HK-2 (cell line): ENCODE data around the gene TTLL9.
"Not testable (repeated sequence)": the region's sequence is repeated elsewhere in the genome, so short reads cannot be mapped to it uniquely, and the experiment has no call there.

Source experiments
- DNase-seq: peaks from one replicate; pipeline ENCODE4 v3.0.0-alpha.2; 2018; ENCODE audit not compliant: unreplicated experiment

Gene TTLL9

GRCh38 chr20:31869942-31870725 lies at the start of gene TTLL9, which contains the start of gene DUSP15:
Gene TTLL9, plus strand, starts transcription at chr20:31870634. Its CDS starts 493 bp downstream, at chr20:31871127.
Gene DUSP15, minus strand, starts transcription at chr20:31870527. Its CDS starts 190 bp downstream, at chr20:31870337.
- DNase-seq: peak; percentile 44

- DNase-seq: no peak
Observed at GRCh38 chr20:31821427-31821826, 49.0 kb upstream of the TTLL9 start.

- DNase-seq: peak; percentile 92
Observed at GRCh38 chr20:31822421-31823330, 47.8 kb upstream of the TTLL9 start.

DNA sequence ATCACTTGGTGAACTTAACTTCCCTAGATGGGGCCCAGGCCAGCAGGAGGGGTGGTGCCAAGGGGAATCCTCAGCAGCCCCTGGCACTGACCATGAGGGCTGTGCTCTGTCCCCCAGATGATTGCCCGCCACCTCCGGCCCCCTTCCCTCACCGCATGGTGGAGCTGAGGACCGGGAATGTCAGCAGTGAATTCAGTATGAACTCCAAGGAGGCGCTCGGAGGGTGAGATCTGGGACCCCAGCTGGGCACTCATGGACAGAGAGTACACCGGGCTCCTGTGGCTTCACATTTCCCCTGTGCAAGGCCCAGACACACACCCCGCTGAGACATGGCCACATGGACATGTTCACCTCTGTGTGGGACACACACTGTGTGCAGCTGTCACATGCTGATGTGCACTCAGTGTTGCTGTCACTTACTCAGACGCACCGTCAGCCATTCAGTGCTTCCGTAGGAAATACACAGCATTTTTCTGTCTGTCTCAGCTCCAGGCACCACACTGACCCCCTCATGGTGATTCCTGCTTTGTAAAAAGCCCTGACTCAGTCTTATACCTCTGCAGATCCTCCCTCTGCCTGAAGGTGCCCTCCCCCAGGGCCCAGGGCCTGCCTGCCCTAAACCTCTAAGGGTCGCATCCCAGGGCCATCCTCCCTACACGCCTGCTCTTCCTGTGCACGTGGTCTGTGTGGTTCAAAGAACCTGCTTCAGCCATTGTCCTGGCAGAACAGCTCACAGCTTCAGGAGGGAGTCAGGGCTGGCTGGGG lies 46.9 kb upstream of the TTLL9 start:
- peak; percentile 48 for DNase-seq

DNA sequence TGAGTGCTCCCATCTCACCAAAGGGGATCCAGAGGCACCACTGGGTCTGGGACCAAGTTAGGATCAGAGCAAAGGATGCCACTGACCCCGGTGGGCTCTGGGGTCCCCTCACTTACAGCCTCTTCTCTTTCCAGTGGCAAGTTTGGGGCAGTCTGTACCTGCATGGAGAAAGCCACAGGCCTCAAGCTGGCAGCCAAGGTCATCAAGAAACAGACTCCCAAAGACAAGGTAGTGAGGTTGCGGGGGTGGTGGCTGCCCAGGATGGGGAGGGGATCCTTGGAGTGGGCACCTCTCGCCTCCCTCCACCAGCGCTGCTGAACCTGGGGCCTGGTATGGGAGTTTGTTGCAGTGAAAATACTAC lies 46.3 kb upstream of the TTLL9 start:
- DNase-seq: no peak

DNA sequence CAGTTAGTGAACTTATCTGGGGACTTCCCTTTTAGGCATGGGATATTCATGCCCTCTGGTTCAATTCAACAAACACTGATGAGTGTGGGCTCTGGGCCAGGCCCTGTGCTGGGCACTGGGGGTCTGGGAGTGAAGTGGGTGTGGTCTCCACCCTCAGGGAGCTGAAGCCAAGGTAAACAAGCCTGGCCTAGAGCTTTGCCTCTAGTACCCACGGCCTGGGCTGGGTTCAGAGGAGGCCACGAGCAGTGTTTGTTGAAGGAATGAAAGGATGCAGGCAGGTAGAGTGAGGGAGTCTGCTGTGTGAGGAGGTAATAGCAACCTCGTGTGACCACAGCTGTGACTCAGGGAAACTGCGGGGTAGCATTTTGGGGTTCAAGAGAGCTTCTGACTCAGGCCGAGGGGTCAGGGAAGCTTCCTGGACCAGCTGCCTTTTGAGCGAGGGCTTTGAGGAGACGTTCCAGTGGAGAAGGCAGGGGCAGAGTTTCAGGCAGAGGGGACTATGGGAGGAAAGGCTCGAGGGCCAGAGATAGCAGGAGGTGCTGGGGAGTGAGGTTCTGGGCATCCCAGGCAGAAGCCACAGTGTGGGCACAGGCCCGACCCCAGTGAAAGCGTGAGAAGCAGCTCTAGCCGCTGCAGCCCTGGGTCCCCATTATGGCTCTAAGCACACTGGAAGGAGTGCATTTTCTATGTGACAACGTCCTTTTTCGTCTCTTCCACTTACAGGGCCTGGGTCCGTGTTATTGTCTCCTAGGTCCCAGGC lies 45.7 kb upstream of the TTLL9 start:
- no peak for DNase-seq

DNA sequence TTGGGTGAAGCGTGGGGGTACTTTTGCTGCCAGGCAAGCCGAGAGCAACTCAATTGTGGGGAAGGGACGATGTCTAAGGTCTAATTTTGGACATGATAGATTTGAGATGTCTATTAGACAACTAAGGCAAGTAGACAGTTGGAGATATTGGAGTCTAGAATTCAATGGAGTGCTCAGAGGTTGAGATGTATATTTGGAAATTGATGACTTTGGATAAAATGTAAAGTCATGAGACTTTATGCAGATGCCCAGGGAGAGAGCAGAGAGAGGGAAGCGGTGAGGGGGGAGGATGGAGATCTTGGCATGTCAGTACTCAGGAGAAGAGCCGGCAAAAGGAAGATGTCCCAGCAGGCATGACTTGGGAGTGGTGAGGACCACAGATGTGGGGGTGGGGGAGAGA lies 44.4 kb upstream of the TTLL9 start:
- no peak for DNase-seq

DNA sequence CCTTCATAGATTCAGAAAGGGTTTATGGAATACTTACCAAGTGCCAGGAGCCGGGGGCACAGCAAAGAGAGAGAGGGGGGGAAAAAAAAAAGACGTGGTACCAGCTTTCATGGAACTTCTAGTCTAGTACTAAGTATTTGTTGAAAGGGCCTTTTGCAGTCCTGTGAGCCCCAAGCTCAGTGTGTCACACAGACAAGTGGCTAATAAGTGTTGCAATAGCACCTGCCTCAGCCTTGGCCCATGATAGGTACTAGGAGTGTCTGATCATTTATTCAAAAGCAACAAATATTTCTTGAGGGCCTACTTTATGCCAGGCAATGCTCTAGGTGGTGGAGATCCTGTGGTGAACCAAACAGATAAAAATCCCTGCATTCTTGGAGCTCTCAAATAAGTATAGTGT lies 43.4 kb upstream of the TTLL9 start:
- no peak for DNase-seq

- not testable (repeated sequence) for DNase-seq
Observed at GRCh38 chr20:31828016-31828415, 42.4 kb upstream of the TTLL9 start.

DNA sequence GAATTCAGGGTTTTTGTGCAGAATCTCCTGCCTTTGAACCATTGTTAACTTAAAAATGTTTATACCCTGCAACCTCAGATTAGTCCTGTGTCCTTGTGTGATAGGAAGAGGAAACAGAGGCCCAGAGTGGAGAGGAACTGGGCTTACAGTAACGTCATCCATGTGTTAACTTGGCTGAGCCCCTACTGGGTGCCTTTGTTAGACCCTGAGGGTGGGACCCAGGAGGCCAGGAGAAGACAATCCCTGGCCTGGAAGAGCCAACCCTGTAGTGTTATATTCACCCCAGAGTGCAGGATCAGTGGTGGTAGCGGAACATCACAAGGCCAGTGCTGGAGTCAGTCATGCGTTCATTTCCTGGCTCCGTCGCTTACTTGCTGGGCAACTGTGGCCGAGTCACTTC lies 40.7 kb upstream of the TTLL9 start:
- DNase-seq: peak; percentile 47

DNA sequence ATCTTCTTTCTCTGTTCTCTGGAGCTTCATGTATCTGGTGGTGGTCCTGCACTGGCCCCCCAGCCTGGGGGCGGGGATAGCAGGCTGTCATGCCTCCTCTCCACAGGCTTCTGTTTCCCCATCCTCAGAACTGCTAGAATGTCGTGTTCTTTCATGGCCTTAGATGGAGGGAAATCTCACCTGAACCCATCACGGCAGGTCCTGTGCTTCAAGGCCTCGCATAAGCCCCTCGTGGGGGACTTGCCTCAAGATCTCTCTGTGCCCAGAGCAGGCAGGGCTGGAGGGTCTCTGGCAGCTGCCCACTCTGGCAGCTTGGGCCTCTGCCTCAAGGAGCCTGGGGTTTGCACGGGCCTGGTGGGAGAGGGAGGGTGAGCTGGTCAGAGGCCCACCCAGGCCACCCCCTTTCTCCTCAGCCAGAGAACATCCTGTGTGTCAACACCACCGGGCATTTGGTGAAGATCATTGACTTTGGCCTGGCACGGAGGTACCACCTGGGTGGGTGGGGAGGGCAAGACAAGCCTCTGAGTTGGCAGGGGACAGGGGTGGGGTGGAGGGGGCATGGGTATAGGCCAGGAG lies 39.9 kb upstream of the TTLL9 start:
- no peak for DNase-seq

GRCh38 chr20:31831211-31831610 lies 39.2 kb upstream of the TTLL9 start:
- DNase-seq: no peak

DNA sequence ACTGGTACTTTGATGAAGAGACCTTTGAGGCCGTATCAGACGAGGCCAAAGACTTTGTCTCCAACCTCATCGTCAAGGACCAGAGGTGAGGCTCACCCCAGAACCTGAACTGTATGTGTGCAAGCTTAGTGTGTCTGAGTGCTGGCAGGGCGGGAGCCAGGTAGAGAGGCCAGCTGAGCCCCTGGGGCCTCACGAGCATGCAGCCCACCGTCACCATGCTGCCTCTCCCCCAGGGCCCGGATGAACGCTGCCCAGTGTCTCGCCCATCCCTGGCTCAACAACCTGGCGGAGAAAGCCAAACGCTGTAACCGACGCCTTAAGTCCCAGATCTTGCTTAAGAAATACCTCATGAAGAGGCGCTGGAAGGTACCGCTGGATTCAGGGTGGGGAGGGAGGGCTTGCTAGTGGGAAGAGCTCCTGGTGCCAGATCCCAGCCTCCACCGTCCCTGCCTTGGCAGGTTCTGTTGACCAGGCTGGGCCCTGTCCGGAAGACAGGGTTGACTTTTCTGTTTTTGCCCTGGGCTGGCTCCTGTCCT lies 38.6 kb upstream of the TTLL9 start:
- DNase-seq: no peak

DNA sequence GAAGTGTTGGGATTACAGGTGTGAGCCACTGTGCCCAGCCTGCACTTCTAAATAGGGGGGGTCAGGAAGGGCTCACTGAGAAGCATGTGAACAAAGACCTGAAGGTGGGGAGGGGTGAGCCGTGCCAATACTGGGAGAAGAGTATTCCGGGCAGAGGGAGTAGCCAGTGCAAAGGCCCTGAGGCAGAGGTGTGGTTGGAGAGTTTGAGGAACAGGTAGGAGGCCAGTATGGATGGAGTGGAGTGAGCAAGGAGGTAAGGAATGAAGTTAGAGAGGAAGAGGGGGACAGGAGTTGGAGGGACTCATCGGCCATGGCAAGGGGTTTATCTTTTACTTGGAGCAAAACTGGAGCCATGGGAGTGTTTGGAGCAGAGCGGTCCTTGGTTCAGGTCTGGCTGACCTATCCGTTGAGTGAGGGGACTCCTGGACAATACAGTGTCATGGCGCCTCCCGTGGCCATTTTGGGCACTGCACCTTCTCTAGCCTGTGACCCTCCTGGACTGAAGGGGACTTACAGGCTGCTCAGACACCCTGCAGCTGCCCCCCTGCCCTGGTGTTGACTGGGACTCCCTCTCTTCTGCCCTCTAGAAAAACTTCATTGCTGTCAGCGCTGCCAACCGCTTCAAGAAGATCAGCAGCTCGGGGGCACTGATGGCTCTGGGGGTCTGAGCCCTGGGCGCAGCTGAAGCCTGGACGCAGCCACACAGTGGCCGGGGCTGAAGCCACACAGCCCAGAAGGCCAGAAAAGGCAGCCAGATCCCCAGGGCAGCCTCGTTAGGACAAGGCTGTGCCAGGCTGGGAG lies 37.1 kb upstream of the TTLL9 start:
- DNase-seq: peak; percentile 74

- no peak for DNase-seq
Observed at GRCh38 chr20:31833931-31834521, 36.4 kb upstream of the TTLL9 start.

GRCh38 chr20:31835554-31835953 lies 34.9 kb upstream of the TTLL9 start:
- DNase-seq: no peak

- DNase-seq: peak; percentile 96
Observed at GRCh38 chr20:31835977-31836852, 34.2 kb upstream of the TTLL9 start.

DNA sequence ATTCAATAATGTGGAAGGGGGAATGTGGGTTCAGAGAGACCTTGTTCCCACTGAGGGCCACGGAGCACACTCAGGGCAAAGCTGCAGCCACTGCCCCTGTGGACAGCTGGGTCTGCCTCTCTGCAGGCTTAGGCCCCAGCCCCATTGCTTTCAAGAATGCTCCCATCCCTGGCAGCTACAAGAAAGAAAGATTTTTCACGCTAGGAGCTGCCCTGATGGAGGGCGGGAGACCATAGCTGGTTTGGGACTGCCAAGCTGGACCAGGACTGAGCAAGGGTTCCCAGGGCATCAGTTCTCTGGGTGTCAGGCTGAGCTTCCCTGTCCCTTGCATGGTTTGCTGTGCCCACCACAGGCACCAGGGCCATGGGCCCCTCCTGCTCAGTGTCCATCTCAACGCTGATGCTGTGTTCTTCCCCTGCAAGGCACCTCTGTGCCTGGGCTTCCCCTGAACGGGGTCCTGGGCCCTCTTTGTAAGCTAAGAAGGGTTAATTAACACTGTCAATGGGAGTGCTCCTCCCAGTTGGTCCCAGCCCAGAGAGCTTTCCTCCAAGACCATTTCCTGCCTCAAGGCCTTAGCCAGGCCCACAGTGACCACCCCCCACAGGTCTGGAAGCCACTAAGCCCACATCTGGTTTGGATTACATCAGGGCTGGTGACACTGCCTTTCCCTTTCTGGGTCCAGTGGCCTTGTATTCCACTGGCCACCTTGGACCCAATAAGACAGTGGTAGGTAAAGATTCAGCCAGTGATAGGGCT lies 33.4 kb upstream of the TTLL9 start:
- DNase-seq: no peak
